IPS-15b (cell line): Measurements from ENCODE around the gene ZNF19.

Experiments used
- H3K27me3 ChIP-seq: one replicate; pipeline ENCODE4 v1.6.1; 2013; ENCODE audit warnings: low read length; ENCODE audit not compliant: control insufficient read depth, insufficient read depth
- H3K36me3 ChIP-seq: one replicate; pipeline ENCODE4 v1.6.1; 2013; ENCODE audit warnings: low read length; ENCODE audit not compliant: control insufficient read depth, insufficient read depth
- H3K4me1 ChIP-seq: one replicate; pipeline ENCODE4 v1.6.1; 2013; ENCODE audit warnings: mild to moderate bottlenecking, low read length; ENCODE audit not compliant: control insufficient read depth, insufficient read depth
- H3K4me3 ChIP-seq: one replicate; pipeline ENCODE4 v1.5.1; 2013; ENCODE audit warnings: low read depth, low read length
- H3K9ac ChIP-seq: one replicate; pipeline ENCODE4 v1.6.1; 2013; ENCODE audit warnings: low read depth, mild to moderate bottlenecking, low read length
- H3K9me3 ChIP-seq: one replicate; pipeline ENCODE4 v1.6.1; 2013; ENCODE audit warnings: mild to moderate bottlenecking, low read length; ENCODE audit not compliant: control insufficient read depth, insufficient read depth

ZNF19 gene

GRCh38 chr16:71426069-71426879 lies 62.9 kb downstream of the ZNF19 start:
- no peaks in the 10 kb centered on the region for H3K4me1 ChIP-seq
- H3K4me3 ChIP-seq: peak overlapping the region; percentile 58
- peaks cover 15% of the 10 kb centered on the region for H3K27me3 ChIP-seq
- peak overlapping the region; percentile 54 for H3K9ac ChIP-seq
- H3K9me3 ChIP-seq: no peaks in the 10 kb centered on the region
- no peaks in the 10 kb centered on the region for H3K36me3 ChIP-seq

GRCh38 chr16:71425746-71426068 lies 63.4 kb downstream of the ZNF19 start:
- Histone ChIP-seq H3K36me3 (no peaks in the 10 kb centered on the region), H3K9me3 (no peaks in the 10 kb centered on the region), H3K27me3 (peaks cover 14% of the 10 kb centered on the region), H3K4me3 (peak overlapping the region; percentile 58), H3K4me1 (no peaks in the 10 kb centered on the region), H3K9ac (peak overlapping the region; percentile 54)

GRCh38 chr16:71424626-71425025 lies 64.5 kb downstream of the ZNF19 start:
- Histone ChIP-seq H3K9ac (no peak overlapping the region), H3K9me3 (no peaks in the 10 kb centered on the region), H3K36me3 (no peaks in the 10 kb centered on the region), H3K4me1 (no peaks in the 10 kb centered on the region), H3K4me3 (no peak overlapping the region), H3K27me3 (peaks cover 14% of the 10 kb centered on the region)

- Histone ChIP-seq H3K4me1 (no peaks in the 10 kb centered on the region), H3K27me3 (peaks cover 14% of the 10 kb centered on the region), H3K9ac (no peak overlapping the region), H3K9me3 (no peaks in the 10 kb centered on the region), H3K36me3 (no peaks in the 10 kb centered on the region), H3K4me3 (no peak overlapping the region)
Observed at GRCh38 chr16:71423865-71424264, 65.3 kb downstream of the ZNF19 start.
